ENCODE data around the gene IL1RL2.

- TF ChIP-seq POLR2AphosphoS5 (IDR thresholded peaks at IDR 0.05; ENCODE audit: borderline replicate concordance, low read depth, low read length) (no peak), EZH2 (IDR thresholded peaks at IDR 0.05) (no peak)
Observed at GRCh38 chr2:102236132-102236531, 49.3 kb downstream of the IL1RL2 start.
